GM19025 (cell line): ENCODE results near the gene ADAMTSL5.

Source experiments
- ATAC-seq: cut with Tn5 transposase; IDR thresholded peaks from one replicate; pipeline ENCODE4 v1.9.1; 2021; ENCODE audit warnings: mild to moderate bottlenecking, low read depth, moderate library complexity; ENCODE audit not compliant: unreplicated experiment

ADAMTSL5 gene

DNA sequence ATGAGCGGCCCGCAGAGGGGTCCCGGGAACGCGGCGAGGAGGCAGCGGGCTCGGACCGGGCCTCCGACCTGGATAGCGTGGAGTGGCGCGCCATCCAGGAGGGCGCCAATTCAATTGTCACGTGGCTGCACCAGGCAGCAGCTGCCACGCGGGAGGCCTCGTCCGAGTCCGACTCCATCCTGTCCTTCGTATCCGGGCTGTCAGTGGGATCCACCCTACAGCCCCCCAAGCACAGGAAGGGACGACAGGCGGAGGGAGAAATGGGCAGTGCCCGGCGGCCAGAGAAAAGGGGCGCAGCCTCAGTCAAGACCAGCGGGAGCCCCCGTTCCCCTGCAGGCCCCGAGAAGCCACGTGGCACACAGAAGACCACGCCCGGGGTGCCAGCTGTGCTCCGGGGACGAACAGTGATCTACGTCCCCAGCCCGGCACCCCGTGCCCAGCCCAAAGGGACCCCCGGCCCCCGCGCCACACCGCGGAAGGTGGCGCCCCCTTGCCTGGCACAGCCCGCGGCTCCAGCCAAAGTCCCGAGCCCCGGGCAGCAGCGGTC lies 44.5 kb downstream of the ADAMTSL5 start:
- ATAC-seq, result no peak

DNA sequence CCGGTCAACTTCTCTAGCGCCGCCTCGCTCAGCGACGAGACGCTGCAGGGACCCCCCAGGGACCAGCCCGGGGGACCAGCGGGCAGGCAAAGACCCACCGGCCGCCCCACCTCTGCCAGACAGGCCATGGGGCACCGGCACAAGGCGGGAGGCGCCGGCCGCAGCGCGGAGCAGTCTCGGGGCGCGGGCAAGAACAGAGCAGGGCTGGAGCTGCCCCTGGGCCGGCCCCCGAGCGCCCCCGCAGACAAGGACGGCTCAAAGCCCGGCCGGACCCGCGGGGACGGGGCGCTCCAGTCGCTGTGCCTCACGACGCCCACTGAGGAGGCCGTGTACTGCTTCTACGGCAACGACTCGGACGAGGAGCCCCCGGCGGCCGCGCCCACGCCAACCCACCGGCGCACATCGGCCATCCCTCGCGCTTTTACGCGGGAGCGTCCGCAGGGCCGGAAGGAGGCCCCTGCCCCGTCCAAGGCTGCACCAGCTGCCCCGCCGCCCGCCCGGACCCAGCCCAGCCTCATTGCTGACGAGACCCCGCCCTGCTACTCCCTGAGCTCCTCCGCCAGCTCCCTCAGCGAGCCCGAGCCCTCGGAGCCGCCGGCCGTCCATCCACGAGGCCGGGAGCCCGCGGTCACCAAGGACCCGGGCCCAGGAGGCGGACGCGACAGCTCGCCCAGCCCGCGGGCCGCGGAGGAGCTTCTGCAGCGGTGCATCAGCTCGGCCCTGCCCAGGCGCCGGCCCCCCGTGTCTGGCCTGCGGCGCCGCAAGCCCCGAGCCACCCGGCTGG lies 45.1 kb downstream of the ADAMTSL5 start:
- no peak for ATAC-seq

DNA sequence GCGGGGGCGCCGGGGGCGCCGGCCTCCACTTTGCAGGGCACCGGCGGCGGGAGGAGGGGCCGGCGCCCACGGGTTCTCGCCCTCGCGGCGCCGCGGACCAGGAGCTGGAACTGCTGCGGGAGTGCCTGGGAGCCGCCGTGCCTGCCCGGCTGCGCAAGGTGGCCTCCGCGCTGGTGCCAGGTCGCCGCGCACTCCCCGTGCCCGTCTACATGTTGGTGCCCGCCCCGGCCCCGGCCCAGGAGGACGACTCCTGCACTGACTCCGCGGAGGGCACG lies 45.7 kb downstream of the ADAMTSL5 start:
- ATAC-seq, result no peak

DNA sequence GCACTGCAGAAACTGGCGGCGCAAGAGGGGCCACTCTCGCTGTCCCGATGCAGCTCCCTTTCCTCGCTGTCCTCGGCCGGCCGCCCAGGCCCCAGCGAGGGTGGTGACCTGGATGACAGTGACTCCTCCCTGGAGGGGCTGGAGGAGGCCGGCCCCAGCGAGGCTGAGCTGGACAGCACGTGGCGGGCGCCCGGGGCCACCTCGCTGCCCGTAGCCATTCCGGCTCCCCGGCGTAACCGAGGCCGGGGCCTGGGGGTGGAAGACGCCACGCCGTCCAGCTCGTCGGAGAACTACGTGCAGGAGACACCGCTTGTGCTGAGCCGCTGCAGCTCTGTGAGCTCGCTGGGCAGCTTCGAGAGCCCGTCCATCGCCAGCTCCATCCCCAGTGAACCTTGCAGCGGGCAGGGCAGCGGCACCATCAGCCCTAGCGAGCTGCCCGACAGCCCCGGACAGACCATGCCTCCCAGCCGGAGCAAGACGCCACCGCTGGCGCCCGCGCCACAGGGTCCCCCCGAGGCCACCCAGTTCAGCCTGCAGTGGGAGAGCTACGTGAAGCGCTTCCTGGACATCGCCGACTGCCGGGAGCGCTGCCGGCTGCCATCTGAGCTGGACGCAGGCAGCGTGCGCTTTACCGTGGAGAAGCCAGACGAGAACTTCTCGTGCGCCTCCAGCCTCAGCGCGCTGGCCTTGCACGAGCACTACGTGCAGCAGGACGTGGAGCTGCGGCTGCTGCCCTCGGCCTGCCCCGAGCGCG lies 46.2 kb downstream of the ADAMTSL5 start:
- no peak for ATAC-seq

DNA sequence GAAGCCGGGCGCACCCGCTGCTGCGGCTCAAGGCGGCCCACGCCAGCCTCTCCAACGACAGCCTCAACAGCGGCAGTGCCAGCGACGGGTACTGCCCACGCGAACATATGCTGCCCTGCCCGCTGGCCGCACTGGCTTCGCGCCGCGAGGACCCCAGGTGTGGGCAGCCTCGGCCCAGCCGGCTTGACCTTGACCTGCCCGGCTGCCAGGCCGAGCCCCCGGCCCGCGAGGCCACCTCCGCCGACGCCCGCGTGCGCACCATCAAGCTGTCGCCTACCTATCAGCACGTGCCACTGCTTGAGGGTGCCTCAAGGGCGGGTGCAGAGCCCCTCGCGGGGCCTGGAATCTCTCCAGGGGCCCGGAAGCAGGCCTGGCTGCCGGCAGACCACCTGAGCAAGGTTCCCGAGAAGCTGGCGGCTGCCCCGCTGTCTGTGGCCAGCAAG lies 46.8 kb downstream of the ADAMTSL5 start:
- ATAC-seq, result no peak

DNA sequence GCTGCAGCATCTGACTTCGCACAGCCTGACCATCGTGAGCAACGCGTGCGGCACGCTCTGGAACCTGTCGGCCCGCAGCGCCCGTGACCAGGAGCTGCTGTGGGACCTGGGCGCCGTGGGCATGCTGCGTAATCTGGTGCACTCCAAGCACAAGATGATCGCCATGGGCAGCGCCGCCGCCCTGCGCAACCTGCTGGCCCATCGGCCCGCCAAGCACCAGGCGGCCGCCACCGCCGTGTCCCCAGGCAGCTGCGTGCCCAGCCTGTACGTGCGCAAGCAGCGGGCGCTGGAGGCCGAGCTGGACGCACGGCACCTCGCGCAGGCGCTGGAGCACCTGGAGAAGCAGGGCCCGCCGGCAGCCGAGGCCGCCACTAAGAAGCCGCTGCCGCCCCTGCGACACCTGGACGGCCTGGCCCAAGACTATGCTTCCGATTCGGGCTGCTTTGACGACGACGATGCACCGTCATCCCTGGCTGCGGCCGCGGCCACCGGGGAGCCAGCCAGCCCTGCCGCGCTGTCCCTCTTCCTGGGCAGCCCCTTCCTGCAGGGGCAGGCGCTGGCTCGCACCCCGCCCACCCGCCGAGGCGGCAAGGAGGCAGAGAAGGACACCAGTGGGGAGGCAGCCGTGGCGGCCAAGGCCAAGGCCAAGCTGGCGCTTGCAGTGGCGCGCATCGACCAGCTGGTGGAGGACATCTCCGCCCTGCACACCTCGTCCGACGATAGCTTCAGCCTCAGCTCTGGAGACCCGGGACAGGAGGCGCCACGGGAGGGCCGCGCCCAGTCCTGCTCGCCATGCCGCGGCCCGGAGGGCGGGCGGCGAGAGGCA lies 47.4 kb downstream of the ADAMTSL5 start:
- ATAC-seq, result no peak

DNA sequence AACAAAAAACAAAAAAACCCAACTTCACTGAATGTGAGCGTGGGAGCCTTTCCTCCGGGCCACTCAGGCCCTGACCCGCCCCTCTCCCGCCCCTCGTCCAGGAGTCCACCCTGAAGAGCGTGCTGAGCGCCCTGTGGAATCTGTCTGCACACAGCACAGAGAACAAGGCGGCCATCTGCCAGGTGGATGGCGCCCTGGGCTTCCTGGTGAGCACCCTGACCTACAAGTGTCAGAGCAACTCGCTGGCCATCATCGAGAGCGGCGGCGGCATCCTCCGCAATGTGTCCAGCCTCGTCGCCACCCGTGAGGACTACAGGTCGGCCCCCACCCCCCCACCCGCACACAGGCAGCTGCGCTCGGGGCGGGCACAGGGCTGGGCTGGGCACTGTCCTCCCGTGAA lies 51.0 kb downstream of the ADAMTSL5 start:
- no peak for ATAC-seq

DNA sequence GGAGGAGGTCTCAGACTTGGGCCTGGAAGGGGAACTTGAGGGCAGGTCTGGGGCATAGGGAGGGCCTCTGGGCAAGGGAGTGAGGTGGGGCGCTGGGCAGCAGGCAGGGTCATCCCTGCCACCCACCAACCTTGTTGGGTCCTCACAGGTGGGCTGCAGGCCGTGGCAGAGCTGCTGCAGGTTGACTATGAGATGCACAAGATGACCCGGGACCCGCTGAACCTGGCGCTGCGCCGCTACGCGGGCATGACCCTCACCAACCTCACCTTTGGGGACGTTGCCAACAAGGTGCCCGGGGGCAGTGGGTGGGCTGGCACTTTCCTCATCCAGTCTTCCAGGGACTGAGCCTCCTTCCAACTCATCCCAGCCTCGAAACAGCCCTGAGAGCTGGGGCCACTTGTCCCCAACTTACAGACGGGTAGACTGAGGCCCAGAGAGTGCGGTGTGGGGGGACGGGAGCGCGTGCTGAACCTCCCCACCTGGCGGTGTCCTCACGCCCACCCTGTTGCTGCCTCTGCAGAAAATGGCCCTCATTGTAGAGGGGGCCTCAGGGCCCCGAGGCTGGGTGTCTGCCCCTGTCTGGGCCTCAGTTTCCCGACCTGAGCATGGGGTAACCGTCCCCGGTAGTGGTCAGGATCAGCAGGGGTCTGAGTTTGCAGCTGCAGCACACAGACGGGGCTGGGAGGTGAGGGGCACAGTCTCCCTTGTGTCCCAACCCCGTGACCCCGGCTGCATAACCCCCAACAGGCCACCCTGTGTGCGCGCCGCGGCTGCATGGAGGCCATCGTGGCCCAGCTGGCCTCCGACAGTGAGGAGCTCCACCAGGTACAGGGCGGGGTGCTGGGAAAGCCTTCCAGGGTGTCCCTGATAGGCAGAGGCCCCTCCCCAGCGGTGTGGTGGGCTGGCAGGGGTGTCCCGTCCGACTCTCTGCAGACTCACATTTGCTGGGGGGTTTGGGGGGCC lies 52.5 kb downstream of the ADAMTSL5 start:
- no peak for ATAC-seq

DNA sequence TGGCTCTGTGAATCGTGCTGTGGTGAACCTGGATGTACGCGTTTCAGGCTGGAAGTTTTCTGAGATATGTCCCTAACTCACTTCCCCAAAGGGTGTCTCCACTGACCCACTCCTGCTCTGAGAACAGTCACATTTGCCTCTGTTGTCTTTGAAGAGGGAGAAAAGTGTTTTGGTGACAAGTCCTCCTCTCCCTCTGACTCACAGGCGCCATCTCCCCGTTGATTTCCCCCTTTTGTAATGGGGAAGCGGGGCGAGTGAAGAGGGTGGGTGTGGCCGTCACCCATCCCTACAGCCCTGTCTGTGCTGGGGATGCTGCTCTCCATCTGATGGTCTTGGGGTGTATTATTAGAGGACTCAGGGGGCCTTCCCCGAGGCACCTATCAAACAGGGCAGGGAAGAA lies 53.3 kb downstream of the ADAMTSL5 start:
- no peak for ATAC-seq

DNA sequence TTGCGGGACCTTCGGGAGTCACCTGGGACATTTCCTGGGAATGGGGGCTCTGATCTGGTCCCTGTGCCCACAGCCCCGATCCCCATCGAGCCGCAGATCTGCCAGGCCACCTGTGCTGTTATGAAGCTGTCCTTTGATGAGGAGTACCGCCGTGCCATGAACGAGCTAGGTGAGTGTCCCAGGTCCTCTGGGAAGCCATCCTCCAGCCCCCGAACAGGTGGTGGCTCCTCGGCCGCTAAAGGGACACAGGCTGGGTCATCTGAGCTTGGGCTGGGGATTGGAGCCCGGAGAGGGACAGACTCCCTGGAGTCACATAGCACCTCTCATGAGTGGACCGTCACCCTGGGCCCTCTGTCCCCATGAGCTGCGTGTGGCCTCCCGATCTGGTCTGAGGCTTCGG lies 54.9 kb downstream of the ADAMTSL5 start:
- ATAC-seq, result no peak

DNA sequence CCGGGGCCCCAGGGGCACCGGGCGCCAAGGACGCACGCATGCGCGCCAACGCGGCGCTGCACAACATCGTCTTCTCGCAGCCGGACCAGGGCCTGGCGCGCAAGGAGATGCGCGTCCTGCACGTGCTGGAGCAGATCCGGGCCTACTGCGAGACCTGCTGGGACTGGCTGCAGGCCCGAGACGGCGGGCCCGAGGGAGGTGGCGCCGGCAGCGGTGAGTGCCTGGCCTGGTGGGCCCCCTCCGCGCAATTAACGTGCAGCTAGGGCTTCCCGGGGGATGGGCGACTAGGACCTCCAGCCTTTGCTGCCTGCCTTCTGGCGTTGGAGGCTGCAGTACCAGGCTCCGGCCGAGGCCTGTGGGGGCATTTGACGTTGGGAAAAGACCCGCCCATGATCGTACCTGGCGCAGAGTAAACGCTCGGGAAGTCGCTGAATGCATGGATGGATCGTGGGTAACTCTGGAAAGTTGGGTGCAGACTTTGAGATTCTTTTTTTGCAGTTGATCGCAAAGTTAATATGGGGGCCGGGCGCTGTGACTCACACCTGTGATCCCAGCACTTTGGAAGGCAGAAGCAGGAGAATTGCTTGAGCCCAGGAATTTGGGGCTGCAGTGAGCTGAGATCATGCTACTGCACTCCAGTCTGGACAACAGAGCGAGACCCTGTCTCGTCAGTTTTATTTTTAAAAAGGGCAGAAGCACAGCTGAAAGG lies 55.6 kb downstream of the ADAMTSL5 start:
- no peak for ATAC-seq

DNA sequence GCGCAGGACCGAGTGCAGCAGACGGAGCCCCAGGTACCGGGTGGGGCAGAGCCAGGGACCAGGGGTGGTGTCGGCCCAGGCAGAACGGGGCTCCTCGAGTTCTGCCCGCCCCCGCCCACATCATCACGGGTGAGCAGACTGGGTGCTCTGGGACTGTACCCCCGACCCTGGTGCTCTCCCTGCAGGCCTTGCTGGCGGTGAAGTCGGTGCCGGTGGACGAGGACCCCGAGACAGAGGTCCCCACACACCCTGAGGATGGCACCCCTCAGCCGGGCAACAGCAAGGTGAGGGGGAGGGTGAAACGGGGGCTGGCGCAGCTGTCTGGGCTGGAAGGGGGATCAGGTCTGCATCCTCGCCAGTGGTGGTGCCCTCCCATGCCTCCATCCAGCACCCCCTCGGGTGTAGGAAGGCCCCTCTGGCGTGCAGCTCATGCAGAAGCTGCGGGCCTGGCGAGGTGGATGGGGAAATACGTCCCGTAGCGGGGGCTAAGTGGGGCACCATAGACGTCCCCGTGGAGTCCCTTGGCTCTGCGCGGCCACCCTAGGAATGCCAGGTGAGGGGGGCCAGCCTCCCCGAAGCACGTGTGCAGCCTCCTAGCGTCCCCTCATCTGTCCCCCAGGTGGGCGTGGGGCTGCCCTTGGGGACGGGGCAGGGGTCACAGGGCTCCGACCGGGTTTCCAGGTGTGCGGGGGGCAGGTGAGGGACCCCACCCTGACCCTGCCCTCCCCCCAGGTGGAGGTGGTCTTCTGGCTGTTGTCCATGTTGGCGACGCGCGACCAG lies 56.5 kb downstream of the ADAMTSL5 start:
- ATAC-seq, result no peak

DNA sequence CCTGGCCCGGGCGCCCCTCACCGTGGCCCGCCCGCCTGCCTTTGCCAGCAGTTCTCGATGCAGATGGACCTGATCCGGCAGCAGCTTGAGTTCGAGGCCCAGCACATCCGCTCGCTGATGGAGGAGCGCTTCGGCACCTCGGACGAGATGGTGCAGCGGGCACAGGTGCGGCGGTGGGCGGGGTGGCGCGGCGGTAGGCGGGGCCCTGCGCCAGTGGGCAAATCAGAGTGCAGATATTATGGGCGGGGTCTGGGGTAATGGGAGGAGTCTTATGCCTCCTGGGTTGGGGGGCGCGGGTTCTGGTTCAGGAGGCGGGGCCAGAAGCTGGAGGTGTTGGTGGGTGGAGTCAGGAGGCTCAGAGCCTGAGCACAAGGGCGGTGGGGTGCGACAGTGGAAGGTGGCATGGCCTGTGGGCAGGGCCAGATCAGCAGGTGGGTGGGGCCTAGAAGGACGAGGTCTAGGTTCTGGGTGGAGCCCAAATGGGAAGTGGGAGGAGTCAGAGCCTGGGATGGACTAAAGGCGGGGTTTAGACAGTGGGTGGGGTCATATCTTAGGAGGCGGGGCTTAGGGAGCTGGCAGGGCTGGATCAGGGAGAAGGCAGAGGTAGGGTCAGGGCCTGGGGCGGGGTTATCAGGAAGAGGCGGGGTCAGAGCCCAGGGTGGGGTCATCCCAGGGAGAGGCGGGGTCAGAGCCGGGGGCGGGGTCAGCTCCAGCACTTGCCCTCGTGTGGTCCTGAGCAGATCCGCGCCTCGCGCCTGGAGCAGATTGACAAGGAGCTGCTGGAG lies 57.3 kb downstream of the ADAMTSL5 start:
- ATAC-seq, result no peak
